ENCODE measurements around the gene FKBP5.
"Not testable (repeated sequence)": the region's sequence is repeated elsewhere in the genome, so short reads cannot be mapped to it uniquely, and the experiment has no call there.

Gene FKBP5

DNA sequence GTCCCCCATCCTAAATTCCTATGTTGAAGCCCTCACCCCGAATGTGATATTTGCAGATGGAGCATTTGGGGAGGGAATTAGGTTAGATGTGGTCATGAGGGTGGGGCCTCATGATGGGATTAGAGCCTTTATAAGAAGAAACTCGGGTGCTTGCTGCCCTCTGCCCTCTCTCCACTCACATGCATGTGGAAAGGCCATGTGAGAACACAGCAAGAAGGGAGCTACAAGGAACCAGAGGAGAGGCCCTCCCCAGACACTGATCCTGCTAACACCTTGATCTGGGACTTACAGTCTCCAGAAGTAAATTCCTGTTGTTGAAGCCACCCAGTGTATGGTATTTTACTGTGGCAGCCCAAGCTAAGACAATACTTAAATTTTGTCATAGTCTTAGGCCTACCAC, 106.4 kb downstream of the FKBP5 start:
- FAIRE-seq: no peak

DNA sequence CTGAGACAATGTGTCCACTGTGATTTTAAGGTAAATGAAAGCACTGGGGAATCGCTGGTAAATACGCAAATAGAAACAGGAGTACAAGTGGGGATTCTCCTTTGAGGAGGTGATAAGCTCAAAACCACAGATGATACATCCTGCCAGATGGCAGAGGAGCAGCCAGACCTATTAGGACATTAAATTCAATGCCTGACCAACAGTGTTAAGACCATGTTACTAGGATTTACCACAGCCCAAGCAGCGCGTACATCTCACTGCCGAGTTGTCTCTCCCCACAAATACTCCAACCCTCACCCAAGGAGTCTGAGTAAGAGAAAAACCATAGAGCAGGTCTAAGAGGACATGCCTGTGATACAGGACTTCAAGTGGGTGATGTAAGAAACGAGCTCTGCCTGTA, 107.1 kb downstream of the FKBP5 start:
- no peak for FAIRE-seq

DNA sequence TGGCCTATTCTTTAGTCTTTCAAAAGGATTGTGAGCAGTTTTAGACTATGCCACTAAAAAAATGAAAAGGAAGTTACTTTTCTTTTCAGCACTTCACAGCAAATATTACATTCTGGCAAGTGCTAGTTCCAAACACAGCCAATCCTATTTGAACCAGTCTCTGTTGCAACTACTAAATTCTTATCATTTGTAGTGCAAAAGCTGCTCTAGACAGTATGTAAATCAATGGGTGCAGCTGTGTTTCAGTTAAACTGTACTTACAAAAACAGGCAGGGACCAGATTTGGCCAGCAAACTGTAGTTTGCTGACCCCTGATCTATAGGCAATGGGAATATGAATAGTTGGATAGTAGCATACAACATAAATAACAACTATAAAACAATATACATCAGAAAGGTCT, 107.9 kb downstream of the FKBP5 start:
- no peak for FAIRE-seq

DNA sequence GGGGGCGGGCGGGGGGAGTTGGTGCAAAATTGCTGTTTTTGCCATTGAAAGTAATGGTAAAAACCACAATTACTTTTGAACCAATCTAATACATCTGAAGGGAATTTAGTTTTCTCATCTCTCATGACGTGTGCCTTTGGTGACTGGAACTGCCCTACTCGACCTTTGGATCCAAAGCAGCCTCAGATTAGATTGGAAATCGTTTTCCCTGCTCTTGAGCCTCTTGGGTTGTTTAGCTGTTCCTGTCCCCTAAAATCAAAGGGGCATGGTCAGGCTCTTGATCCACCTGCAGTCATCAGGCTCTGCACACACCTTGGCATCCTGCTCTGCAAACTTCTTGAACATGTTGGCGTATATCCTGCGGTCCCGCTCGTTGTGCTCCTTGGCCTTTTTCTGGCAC, 112.0 kb downstream of the FKBP5 start:
- FAIRE-seq: no peak

DNA sequence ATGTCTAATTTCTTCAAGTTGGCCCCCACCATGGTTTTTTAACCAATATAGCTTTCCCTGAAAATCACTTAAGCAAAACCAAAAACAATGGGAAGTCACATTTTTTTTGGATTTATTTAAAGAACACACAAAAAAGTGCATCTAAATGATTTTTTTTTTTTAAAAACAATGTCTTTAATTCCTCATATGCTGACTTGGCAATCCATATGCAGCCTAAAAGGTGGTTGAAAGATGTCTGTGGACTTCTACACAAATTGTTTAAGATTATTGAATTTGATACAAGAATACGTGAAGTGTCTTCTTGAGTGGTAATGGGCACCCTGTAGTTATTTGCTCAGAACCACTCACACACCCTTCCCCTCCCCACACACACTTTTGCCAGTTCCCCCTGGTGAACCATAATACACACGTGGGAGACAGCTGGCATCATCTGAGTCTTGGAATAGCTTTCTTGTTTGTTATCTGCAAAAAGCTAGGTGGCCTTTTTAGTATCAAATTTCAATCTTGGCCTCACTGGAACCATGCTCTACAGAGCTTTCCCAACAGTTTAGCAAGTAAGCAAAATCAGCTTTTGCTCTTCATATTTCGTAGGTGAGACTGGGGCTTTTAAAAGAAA, 115.1 kb downstream of the FKBP5 start:
- no peak for FAIRE-seq

DNA sequence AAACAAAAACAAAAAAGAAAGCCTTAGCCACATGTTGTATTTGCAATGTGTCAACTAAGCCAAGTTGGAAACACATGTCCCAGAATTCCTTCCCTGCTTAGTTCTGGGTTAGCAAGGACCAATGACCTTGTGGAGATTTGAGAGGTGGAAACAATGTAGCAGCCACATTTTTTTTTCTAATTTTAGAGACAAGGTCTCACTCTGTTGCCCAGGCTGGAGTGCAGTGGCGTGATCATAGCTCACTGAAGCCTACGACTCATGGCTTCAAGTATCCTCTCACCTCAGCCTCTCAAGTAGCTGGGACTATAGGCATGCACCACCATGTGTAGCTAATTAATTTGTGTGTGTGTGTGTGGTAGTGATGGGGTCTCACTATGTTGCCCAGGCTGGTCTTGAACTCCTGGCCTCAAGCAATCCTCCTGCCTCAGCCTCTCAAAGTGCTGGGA, 117.8 kb downstream of the FKBP5 start:
- FAIRE-seq: not testable (repeated sequence)

DNA sequence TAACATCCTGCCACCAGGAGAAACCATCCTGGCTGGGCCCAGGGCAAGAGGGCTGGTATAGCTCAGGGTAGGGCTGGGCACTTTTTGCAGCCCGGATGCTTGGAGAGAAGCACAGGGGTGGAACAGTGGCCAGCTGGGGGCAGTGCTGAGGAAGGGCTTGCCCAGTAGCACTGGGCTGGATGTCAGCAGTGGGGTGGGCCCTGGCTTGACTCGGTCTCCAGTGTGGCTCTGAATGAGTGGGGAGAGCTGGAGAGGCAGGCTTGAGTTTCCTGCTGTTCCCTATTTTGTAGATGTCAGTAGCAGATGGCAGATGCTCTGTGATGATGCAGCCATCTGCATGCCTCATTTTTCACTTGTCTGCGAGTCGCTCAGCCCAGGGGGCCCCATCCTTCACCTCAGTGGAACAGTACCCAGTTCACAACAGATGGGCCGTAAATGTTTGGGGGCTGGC, 119.7 kb downstream of the FKBP5 start:
- no peak for FAIRE-seq

DNA sequence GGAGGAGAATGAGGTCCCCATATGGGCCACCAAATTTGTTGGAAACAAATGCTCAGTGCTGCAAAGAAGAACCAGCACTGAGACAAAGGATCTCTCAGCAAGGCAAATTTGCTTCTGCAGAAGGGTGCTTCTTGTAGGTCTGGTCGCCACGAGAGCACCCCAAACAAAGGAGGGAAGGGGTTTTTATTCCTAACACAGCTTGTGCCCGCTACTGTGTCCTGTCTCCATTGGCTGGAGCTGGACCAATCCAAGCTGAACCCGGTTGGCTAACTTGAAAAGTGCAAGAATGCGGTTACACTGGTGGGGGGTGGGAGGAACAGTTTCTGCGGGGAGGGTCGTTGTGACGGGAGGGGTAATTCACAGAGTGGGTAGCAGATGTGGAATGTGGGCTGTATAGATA, 121.9 kb downstream of the FKBP5 start:
- no peak for FAIRE-seq

DNA sequence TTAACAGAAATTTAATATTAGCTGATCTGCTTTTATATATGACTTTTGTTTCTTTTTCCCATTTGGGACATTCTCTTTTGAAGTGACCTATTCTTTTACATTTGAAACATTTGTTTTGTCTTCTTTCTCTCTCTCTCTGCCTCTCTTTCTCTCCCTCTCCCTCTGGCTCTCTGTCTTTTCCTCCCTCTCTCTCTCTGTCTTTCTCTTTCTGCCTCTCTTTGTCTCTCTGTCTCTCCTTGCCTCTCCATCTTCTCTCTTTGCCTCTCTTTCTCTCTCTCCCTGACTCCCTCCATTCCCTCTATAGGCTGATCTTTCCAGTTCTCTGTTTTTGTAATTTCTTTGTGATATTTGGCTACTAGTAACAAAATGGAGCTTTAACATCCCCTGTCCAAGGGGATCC, 124.0 kb downstream of the FKBP5 start:
- no peak for FAIRE-seq

DNA sequence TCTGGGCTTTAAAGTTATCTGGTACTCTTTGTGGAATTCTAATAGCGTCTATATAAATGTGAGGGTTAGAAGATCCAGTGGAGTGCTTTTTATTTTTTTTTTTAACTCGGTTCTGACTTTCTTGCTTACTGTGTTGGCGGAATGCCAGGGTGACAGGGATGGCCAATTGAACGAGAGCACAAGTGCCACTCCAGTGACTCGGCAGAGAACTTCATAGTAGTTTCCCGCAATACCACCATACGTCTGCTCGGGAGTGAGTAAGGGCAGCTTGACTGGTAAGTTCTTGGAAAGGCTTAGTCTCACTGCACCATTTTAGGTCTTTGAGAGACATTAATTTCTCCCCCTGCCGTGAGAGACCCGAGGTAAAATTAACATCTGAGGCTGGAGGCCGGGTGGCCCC, 126.7 kb downstream of the FKBP5 start:
- FAIRE-seq: no peak

DNA sequence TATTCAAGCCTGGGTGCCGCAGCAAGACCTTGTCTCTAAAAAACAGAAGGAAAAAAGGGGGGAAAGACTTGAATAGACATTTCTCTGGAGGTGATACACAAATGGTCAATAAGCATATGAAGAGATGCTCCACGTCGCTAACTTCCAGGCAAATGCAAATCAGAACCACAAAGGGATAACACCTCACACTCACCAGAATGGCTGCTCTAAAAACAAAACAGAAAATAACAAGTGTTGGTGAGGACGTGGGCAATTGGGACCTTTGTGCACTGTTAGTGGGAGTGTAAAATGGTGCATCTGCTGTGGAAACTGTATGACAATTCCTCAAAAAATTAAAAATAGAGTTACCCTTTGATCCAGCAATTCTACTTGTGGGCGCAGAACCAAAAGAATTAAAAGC, 127.6 kb downstream of the FKBP5 start:
- FAIRE-seq: no peak

DNA sequence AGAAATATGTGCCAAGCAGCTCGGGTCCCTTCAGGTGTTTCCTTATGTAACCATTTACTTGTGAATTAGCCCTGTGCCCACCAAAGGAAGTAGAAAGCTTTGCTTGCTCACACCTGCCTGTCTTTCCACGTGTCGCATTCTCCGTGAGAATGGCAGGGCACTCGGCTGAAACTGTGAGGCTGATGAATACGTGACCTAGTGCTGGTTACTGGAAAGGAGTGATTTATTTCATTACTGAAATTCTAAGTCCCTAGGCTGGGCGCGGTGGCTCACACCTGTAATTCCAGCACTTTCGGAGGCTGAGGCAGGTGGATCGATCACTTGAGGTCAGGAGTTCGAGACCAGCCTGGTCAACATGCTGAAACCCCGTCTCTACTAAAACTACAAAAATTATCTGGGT, 130.1 kb downstream of the FKBP5 start:
- FAIRE-seq: no peak

DNA sequence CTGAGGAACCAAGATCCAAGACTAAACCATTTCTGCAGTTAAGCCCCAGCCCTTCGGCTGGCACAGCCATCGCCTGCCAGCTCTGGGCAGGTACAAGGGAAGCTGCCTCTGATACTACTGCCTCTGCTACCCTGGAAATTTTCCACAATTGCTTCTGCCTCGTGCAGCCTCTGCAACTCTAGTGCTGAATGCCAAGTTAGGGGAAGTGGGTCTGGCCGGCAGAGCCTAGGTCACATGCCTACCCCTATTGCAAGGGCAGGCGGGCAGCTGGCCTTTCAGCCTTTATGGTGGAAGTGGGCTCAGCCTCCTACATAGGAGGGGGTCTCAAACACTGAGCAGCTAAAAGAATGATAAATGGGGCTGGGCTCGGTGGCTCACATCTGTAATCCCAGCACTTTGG, 131.5 kb downstream of the FKBP5 start:
- no peak for FAIRE-seq

DNA sequence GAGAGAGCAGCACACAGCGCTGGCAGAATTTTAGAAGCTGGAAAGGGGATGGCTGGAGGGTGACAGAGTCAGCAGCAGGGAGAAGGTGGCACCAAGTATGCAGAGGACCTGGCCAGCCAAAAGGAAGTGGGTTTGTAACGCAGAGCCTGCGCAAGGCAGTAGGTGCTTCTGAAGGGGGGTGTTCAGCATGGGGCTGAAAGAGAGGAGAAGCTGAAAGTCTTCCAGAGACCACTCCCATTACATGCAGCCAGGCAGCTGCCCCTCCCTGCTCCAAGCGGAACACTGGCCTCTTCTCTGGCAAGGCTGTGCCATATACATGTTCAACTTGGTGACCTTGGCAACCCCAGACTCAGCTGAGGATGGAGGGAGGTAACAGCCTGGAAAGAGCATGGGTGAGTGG, 133.9 kb downstream of the FKBP5 start:
- no peak for FAIRE-seq

DNA sequence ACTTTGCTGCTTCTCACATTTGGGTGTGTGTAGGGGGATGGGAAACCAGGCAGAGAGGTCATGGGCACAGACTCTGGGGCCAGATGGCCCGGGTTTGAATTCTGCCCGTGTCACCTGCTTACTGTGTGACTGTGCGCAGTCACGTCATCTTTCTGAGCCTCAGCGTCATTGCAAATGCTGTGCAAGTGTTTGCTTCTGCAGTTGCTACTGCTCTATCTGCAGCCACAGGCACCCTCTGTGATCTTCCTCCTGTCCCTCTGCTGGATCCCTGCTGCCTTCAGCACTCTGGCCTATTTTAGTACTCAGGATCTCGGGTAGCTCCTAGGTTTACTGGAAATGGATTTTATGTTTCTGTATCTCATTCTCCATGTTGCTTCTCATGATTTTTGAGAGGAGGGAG, 135.4 kb downstream of the FKBP5 start:
- FAIRE-seq: no peak

DNA sequence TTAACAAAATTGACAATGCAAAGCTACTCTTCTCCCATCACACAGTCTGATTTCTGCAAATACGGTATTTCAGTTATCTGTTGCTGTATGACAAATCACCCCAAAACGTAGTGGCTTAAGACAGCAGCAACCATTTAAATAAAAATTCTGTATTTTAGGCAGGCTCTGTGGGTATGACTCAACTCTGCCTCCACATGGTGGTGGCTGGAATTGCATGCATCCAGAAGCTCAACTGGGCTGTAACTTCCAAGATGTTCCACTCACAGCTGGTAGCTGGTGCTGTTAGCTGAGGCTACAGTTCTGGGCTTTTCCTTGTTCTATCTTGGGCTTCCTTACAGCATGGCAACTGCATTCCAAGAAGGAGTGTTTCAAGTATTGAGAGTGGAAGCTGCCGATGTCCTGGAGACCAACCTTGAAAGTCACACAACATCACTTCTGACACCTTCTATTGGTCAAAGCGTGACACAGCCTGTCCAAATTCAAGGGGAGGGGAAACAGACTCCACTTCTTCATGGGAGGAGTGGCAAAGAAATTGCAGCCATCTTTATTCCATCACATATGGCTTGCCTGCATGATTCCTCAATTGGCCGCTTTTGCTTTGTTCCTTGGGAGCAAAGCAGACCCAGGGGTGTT, 136.3 kb downstream of the FKBP5 start:
- peak; percentile 21 for FAIRE-seq

DNA sequence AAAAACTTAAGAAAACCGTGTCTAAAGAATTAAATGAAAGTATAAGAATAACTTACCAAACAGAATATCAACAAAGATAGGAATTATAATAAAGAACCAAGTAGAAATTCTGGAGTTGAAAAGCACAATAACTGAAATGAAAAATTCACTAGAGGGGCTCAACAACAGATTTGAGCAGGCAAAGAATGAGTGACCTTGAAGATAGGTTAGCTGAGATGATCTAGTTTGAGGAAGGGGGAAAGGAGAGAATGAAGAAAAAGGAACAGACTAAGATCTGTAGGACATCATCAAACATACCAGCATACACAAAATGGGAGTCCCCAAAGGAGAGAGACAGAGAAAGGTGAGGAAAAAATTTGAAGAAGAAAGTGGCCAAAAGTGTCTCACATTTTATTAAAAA, 138.3 kb downstream of the FKBP5 start:
- FAIRE-seq: no peak

DNA sequence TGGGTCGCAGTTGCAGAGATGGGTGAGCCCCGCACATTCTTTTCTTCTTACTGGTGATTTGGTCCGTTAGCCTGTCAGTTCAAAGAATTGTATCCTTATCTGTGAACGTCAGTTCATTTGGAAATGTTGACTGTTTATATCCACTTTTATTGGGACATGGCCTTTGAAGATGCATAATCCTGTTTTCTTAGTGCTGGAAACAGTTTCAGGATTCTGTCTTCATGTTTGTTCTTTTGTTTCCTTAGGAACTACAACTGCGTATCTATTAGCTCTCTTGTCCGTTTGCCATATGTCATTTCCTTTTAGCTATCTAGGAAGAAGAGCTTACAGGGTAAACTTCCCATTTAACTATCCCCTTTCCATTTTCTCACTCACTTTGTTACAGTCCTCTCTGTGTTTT, 141.0 kb downstream of the FKBP5 start:
- FAIRE-seq: no peak

DNA sequence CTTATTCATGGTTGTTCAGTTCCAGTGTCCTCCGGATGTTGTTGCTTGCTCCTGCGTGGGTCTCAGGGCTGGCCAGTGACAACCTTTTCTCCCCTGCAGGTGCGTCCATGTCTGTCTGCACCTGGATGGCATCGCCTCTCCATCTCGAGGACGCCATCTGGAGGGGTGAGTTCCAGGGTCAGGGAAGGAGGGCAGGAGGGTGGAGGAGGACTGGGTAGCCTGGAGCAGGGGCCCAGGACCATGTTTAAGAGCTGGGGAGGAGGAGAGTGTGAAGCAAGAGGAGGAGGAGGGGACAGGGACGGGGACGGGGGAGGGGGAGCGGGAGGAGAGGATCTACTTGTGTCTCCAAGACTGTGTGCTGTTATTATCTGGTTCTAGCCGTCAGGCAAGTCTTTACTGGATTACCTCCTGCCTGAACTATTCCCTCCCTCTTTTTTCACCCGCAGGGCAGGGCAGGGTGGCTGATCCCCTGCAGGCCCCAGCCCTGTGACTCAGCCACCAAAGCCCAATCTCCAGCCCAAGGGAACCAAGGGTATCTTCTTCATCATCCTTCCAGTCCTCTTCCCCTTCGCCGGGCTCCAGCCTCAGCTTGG, 143.8 kb downstream of the FKBP5 start:
- no peak for FAIRE-seq

DNA sequence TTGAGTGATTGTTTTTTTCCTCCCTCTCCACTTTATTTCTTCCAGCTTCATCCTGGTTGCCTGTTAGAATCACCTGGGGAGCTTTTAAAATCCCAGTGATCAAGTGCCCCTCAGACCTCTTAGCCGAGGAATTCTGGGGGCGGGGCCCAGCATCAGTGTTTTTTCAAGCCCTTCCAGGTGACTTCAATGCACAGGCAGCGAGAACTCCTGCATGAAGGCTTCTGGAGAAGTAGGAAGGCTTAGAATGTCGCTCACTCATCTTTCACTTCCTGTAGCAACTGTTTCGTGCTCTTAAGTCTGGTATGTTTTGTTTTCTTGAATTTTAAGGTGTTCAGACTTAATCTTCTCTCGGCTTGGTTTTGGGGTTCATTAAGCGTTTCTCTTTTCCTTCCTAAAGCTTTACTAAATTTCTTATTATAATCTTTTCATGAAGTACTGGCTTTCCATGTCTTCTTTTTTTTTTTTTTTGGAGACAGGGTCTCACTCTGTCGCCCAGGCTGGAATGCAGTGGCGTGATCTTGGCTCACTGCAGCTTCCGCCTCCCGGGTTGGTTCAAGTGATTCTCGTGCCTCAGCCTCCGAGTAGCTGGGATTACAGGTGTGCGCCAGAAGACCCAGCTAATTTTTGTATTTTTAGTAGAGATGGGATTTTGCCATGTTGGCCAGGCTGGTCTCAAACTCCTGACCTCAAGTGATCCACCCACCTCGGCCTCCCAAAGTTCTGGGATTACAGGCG, 145.1 kb downstream of the FKBP5 start:
- no peak for FAIRE-seq

DNA sequence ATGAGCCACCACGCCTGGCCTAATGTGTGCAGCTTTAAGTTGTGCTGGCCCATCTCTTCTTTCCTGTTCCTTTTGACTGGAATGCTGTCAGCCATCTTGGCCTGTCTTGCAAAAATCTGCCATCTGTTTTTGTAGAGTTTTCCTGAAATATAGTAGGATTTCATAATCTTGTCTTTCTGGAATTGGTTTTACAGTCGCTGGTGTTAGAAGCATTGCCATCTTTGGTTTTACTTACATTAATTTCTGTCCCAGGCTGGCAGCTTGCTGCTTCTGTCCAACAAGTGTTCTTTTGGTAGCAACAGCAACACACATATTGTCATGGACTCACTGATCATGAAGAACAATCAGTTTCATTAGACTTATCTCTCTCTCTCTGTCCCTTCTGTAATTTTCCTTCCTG, 146.9 kb downstream of the FKBP5 start:
- FAIRE-seq: no peak

DNA sequence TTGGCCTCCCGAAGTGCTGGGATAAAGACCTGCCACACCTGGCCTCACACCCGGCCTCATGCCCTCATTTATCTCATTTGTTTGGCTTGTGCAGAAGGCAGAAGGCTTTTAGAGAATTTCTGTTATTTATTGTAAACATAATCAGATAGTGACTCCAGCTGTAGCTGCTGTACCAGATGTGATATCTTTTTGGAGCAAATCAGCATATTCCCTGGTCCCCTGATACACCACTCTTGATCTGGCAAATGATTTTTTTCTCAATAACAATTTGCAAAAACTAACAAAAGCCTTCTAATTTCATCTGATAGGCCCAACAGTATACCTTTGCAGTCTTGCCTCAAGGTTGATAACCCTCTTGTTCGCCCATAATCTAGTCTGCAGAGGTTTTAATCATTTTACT, 149.5 kb downstream of the FKBP5 start:
- no peak for FAIRE-seq

DNA sequence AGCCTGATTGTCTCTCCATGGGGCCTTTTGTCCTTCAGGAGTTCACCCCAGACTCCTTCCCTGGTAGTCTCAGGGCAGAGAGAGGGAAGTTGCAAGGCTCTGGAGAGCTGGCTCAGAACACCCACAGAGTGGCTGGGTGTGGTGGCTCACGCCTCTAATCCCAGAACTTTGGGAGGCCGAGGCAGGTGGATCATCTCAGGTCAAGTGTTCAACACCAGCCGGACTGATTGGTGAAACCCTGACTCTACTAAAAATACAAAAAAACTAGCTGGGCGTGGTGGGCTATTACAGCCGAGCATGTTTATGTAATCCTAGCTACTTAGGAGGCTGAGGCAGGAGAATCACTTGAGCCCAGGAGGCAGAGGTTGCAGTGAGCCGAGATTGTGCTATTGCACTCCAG, 152.9 kb downstream of the FKBP5 start:
- FAIRE-seq: not testable (repeated sequence)
